CD4-positive, alpha-beta T cell treated with Interferon alpha-2 for 1 hour (primary cell): ENCODE results near the gene CELF2.
"Not testable (repeated sequence)": the region's sequence is repeated elsewhere in the genome, so short reads cannot be mapped to it uniquely, and the experiment has no call there.

ENCODE experiments used
- DNase-seq, 2 donors: peaks; one replicate each; pipeline ENCODE4 v3.0.0-alpha.2; 2020 to 2022

Gene CELF2

DNA sequence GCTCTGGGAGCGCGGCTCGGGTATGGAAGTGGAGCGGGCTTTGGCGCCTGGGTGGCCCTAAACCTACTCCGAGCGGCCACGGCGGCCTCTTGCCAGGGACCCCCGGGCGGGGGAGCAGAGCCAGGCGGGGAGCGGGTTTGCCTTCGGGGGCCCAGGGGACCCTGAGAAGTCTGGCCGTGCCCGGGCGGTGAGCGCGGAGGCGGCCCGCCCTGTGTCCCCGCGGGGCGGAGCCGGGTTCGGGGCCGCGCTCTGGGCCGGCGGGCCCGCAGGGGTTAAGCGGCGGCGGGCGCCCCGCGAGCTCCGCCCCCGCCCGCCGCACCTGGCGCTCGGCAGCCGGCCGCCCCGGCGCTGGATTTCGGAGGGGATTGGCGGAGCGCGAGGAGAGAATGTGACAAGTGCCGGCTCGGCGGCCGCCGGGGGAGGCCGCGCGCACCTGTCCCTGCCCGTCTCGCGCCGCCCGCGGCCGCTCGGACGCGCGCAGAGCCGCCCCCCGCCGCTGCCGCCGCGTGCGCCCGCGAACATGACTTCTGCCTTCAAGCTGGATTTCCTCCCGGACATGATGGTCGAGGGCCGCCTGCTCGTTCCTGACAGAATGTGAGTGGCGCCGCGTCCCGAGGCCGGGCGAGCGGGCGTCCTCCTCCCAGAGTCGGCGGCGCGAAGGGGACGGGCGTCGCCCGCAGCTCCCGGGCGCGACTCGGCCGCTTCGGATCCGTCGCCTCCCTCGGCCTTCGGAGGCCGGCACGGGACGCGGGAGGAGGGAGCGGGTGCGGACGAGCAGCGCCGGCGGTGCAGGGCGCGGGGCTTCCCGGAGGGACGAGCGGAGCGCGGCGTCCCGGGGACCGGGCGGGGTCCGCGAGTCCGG lies at the start of gene CELF2:
Gene CELF2 (plus strand): TSS at position 303 of the 862 bp plus-strand sequence. CDS start 218 bp downstream, at position 521.
- peak; percentile 38 to 51 for DNase-seq

DNA sequence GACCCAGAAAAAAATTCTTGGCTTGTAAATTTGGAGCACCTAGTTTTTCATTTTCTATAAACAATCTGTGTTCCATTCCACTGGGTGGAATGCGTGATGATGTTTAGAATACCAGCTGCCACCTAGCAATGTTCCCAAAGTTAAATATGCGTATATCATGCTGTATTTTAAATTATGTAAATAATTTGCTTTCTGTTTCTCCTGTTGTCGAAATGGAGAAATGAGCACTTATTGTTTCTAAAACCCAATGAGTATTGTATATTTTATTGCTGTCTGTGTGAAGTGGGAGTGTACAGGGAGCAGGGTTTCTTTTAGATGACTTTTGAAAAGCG lies 49.4 kb upstream of the CELF2 start:
- DNase-seq, result no peak

DNA sequence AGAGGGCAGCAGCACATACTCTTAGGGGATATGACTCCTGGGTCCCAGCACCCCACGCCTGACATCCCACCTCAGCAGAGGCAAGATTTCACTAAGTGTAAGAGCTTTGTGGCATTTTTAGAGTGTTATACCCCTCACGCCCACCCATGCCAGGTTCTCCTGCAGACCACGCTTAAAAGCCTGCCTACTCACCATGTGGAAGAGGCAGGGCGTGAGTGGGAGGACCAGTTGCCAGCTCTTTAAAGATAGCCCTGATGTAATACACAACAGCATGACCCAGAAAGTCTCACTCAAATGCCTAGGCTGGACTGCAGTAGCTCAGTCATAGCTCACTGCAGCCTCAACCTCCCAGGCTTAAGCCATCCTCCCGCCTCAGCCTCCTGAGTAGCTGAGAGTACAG lies 44.4 kb upstream of the CELF2 start:
- no peak for DNase-seq

DNA sequence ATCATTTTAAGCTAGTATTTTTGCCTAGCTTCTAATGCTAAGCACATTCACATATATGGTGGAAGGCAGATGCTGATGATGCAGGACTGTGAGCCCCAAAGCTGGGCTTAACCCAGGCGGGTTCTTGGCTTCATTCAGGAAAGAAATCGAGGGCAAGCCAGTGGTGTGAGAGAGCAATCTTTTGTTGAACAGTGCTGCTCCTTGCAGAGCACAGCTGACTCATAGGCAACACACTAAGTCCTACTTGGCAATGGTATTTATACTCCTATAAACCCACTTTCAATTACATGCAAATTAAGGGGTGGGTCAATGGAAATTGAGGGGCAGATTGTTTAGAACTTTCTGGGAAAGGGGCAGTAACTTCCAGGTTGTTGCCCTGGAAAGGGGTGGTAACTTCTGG lies 42.0 kb upstream of the CELF2 start:
- DNase-seq, result no peak

DNA sequence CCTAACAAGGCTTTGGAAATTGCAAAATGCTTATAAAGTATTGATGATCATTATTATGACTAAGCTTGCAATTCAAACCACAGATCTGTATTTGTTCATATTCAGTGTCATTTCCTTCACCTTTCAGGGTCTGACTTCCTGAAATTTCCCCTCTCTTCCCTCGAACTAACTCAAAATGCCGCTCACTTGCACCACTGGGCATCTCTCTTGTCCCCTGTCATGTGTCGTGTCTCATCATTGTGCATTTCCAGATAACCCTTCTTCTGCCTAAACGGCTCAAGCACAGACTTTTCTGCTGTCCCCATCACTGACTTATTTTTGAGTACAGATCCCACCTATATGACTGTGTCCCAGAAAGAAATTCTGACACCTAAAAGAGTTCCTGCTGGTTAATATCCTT lies 41.0 kb upstream of the CELF2 start:
- no peak for DNase-seq

DNA sequence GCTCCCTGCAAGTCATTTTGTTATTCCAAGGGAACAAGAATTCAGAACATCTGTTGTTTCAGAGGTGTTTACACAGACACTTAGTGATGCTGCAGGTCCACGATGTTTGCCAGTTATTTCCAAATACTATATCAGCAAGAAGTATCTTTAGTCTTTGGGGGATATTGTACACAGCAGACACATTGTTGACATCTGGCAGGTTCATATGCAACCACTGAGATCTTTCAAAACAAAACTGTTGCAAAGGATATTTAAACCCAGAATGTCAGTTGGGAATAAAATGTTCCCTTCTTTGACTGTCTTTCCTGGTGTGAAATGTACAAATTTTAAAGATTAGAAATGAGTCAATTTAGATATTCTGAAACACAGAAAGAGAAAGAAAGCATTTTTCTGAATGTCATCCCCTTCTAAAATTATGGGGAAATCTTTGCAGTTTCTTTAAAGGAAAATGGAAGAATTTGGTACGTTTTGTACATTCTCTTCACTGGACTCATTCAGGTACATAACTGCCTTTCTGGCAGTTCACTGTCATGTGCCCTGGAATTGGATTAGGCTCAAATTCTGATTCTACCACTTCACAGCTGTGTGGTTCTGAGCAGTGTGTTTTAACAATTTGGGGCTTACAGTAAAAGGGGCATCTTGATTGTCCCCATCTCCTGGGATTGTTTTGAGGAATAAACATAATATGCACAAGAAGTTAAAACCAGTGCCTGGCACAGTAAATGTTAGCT lies 40.3 kb upstream of the CELF2 start:
- no peak for DNase-seq

DNA sequence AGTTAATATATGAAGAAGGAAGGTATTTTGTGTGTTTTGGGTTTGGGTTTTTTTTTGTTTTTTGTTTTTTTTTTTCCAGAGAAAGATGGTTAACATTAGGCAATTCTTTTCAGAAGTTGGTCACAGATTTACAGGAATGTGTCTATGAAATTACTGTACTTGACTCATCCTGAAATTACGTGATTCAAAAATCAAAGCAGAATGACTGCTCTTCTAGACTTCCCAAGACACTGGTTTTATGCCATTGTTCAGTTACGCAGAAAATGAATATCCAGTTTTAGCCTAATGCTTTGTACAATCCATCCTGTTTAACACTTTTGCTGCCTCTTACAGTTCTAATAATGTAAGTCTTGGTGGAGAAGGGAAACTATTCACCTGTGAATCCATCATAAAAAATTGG lies 39.7 kb upstream of the CELF2 start:
- DNase-seq, result no peak

DNA sequence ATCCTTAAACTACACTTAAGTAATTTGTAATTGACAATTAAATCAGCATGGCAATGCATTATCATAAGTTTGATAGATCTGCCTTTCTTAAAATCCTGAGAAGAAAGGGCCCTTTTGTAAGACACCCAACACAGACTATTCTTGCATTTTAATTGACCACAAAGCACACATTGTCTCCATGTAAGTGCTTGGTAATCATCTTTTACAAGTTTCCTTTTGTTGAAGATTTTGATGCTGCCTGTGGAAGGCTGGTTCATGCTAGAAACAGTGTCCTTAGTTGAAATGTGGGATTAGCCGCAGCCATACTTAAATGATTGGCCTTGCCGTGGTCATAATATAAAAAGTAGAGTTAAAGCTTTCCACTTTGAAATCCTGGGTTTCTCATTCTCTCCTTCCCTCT lies 32.3 kb upstream of the CELF2 start:
- DNase-seq, result no peak

DNA sequence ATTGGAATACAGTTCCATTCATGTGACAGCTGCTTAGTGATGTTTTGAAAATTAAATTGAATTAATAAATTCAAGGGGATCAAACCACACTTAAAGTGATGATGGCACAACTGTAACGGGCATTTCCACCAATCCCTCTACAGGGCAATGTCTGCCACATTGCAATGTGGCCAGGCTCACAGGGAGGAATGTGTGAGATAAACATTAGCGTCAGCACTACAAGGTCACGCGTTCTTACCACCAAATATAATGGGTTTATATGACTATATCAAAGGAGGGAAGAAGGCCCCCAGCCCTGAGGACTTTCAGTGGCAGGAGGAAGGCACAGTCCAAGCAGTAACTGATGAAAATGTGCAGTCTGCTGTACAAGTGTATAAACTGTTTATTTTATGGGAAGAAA lies 31.1 kb upstream of the CELF2 start:
- DNase-seq, result no peak

DNA sequence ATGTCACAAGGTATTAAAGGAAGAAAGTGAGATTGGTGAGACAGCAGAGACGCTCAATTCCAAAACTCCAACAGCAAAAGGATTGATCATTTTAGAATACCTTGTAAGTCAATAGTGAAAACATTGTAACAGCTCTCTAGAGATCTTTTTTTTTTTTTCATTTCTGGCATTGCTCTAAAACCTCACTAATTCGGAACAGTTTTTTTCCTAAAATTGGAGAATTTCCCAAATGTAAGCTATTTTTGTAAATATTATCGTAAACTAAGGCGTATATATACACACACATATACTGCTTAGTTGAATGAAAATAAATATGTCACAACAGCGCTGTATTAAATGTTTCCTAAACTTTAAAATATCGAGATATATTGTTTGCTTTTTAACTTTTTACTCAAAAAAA lies 30.6 kb upstream of the CELF2 start:
- DNase-seq, result no peak

DNA sequence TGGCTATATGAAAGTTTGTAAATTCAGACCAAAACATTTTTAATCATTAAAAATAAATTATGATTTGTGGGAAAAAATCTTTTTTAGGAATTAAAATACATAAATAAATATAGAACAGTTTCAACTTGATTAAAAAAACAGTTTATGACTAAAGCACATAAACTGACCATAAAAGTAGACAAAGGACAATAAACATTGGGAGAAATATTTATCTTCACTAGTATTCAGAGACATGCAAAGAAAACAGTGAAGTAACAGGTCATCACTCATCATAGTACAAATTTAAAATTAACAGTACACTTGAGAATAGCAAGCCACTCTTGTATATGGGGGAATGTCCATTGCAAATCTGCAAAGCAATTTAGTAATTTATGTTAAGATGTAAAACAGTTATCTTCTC lies 28.0 kb upstream of the CELF2 start:
- DNase-seq, result no peak

DNA sequence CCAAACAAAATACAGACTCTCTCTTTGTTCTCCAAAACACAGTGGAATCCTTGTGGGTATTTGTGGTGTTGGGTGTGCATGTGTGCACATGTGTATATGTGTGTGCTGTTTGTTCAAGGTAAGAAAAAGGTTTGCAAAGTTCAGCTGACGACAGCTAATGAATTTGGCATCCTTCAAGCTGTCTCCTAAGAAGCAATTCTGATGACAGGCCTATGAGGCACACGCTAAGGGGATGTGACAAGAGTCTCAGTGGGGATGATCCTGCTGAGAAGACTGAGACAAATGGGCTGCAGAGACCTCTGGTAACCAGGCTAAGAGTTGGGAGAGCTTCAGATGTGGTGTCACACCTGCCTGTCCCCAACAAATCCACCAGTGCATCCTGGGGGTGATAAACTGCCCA lies 26.5 kb upstream of the CELF2 start:
- DNase-seq, result no peak

DNA sequence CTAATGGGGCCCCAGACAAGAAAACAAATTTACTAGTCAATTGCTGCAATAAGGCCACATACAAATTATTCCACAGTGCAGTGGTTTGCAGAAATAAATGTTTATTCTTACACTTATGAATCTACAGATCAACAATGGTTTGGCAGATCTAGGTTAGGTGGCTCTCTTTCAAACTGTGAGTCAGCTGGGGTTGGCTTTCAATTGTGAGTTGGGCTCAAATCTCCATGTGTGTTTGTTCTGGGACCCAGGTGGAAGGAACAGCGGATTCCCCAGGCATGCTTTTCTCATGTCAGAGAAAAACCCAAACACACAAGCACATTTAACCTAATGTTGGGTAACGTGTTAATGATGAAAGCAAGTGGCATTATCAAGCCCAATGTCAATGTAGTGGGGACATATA lies 25.6 kb upstream of the CELF2 start:
- no peak for DNase-seq

DNA sequence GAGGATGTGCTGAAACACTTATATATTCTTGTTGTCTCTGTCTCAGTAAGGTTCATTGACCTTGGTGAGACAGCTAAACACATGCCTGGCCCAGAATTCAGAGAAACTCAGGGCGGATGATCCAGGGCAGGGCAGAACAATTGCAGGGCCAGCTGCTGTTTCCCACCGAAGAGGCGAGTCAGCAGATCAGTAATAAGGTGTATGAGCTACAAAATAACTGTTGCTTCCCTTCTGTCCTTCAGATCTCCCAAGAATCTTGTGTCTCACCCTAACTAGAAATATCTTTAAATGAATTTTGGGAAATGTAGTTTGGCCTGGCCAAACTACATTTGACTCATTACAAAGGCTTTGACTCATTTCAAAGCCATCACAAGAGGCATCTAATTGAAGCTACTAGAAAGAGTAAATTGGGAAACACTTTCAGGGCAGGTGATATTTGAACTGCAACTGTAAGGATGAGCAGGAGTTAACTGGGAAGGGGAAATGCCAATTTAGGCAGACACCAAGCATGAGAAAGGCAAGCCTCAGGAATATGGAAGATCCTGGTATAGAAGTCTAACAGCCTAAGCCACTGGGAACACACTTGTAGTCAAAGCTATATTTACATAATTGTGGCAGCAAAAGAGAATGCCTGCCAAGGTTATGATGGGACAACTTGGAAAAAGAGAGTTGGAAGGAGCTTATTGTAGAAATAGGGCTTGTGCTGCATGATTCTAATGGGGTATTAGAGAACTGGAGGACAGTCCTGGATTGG lies 24.5 kb upstream of the CELF2 start:
- DNase-seq, result no peak

DNA sequence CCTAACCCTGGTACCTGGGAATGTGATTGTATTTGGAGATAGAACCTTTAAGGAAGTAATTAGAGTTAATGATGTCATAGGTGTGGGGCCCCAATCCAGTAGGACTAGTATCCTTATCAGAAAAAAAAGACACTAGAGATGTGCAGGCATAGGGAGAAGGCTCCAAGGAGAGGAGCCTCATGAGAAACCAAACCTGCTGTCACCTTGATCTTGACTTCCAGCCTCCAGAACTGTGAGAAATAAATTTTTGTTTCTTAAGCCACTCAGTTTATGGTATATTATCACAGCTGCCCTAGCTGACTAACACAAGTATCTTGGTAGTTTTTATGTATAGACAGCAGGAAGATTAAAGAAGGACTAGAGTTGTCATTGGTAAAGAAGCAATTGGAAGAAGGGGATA lies 23.9 kb upstream of the CELF2 start:
- DNase-seq, result no peak

DNA sequence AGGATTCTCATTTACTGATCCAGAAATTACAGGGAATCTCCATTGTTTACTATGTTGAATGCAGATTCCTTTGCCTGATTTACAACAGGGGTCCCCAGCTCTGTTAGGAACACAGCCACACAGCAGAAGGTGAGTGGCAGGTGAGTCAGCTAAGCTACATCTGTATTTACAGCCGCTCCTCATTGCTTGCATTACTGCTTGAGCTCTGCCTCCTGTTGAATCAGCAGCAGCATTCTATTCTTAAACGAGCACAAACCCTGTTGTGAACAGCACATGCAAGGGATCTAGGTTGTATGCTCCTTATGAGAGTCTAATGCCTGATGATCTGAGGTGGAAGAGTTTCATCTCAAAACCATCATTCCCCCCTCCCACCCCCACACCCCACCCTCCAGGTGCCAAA lies 23.3 kb upstream of the CELF2 start:
- no peak for DNase-seq

DNA sequence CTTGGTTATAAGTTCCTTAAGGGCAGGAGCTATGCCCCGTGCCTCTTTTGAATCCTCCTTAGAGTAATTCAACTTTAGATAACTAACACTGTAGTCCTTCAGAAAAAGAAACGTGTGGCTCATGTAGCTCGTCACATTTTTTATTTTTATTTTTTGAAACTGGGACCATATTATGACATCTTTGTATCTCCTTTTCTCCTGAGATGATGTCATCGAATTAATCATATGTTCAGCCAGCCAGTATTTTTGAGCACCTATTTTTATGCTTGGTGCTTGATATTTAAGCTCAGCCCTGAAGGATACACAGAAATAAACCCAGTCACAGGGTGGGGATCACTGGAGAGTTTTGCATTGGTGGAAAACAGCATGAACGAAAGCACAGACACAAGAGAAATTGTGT lies 22.6 kb upstream of the CELF2 start:
- no peak for DNase-seq

DNA sequence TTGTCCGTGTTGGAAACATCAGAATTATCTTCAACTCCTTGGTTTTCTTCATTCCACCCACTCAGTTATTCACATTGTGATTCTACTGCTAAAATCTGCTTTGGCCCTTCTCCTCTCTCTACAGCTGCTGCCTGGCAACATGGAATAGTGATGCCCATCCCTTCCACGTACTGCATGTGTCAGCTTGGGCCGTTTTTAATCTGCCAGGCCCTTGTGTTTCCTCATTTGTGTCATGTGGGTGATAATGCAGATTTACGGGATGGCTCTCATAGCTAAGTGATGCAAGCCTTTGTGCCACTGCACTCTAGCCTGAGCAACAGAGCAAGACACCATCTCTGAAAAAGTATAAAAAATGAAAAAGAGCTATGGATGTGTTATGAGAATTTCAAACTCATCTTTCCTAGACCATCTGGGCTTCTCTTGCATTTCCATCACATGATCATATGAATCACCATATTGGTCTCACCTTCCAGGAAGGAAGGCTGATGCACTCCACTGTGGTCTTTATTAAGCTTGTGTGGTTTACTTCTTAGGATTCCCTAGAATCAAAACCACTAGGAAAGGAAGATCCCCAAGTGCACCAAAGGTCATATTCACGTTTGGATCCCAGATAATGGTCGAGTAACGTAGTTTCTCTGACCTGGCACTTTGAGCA lies 20.6 kb upstream of the CELF2 start:
- DNase-seq, result no peak

DNA sequence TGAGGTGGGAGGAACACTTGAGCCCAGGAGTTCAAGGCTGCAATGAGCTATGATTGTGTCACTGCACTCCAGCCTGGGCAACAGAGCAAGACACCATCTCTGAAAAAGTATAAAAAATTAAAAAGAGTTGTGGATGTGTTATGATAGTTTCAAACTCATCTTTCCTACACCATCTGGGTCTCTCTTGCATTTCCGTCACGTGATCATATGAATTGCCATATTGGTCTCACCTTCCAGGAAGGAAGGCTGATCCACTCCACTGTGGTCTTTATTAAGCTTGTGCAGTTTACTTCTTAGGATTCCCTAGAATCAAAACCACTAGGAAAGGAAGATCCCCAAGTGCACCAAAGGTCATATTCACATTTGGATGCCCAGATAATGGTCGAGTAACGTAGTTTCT lies 18.2 kb upstream of the CELF2 start:
- not testable (repeated sequence) for DNase-seq

DNA sequence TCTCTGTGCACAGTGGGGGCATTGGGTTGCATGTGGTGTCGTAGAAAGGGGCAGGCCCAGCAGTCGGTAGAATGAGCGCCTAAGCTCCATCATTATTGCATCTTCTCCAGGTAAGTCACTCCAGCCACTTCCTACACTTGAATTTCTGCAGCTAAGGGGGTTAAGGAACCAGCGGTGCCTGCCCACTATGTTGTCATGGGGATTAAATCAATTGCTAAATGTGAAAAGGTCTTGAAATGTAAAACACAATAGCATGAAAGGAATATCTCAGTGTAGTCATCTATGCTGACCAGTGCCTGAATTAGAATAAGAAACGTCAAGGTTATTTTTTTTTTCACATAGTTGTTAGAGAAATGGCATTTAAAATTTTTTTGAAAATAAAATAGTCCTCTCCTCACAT lies 15.2 kb upstream of the CELF2 start:
- no peak for DNase-seq

DNA sequence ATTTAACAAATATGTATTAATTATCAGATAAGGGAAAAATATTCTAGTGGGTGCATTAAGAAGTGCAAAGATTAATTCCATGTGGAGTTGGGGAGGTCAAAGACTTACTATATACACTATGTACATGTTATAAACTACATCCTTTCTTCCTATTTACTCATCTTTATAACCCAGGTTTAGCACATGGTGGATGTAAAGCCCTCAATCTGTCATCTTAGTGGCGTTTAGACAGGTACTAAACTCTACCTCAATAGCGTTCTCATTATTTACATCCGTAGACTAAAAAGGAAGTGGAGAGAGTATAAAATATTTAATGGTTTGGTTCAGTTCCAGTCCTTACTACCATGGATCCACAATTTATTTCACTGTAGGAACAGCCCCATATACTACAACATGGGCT lies 14.8 kb upstream of the CELF2 start:
- no peak for DNase-seq

DNA sequence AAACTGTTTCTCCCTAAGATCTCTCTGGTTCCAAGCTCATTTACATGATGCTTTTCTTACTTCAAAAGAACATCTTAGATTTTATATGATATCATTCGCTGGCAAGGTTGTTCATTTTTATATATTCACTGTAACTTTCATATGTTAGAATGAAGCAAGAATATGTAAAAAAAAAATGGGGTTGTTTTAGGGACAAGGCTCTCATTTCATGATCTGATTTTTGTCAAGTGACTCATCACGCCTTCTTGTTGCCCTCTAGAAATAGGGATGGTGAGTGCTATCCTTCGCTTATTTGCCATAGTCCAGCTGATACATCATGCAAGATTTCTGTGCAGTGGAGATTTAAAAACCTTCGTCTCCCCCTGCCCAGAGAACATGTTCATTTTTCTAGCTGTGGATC lies 14.0 kb upstream of the CELF2 start:
- DNase-seq, result no peak
